B cell (primary cell): ENCODE measurements around the gene CATSPERD. TPM values are rescaled to one million over a fixed set of nuclear protein-coding genes. Genes with fewer than 3 reads are reported as not detected.
"Not testable (repeated sequence)": the region's sequence is repeated elsewhere in the genome, so short reads cannot be mapped to it uniquely, and the experiment has no call there.

Source experiments
- ATAC-seq: fragments of 200-7000 bp; cut with Tn5 transposase; one replicate; pipeline ENCODE4 v1.10.0; 2021; ENCODE audit warnings: low read depth, mild to moderate bottlenecking, moderate number of reproducible peaks, moderate library complexity
- CTCF ChIA-PET: fragments of 350-600 bp; sonication (Branson Sonifier 250); formaldehyde crosslinking; loops from one replicate; lab custom pipeline; 2021; ENCODE audit warnings: antibody characterized with exemption, inconsistent platforms; lab: Charles Lee
- POLR2A ChIA-PET: fragments of 350-600 bp; sonication (Branson Sonifier 250); formaldehyde crosslinking; loops from one replicate; lab custom pipeline; 2021; ENCODE audit warnings: antibody characterized with exemption; lab: Charles Lee
- DNase-seq: peaks from one replicate; pipeline ENCODE4 v3.0.0; 2013
- H2AFZ ChIP-seq: 2 replicates; pipeline ENCODE4 v1.6.1; 2012; ENCODE audit warnings: mild to moderate bottlenecking, low read depth, low read length; ENCODE audit not compliant: insufficient read depth, poor library complexity, severe bottlenecking
- H3K27ac ChIP-seq, 2 donors: 1 replicate in 1 of 2; 2 replicates in 1 of 2; pipeline ENCODE4 v1.5.1; 2012 to 2013; ENCODE audit warnings: low read length in 2 of 2, mild to moderate bottlenecking in 2 of 2, moderate library complexity in 1 of 2
- H3K27me3 ChIP-seq, 4 experiments: fragments of 200-600 bp in 1 of 4; sonication (generic) in 1 of 4; replicated peaks in 1 of 4; 1 replicate in 2 of 4; 2 replicates in 2 of 4; pipeline versions ENCODE4 v1.6.1 to v1.7.0; 2013 to 2016; ENCODE audit warnings: low read length in 3 of 4, mild to moderate bottlenecking in 2 of 4, mixed read lengths in 1 of 4, moderate library complexity in 1 of 4; ENCODE audit not compliant: insufficient read depth in 4 of 4, control insufficient read depth in 3 of 4; ENCODE audit errors: control extremely low read depth in 1 of 4
- H3K36me3 ChIP-seq, 2 experiments: replicated peaks in 1 of 2; 1 replicate in 1 of 2; 2 replicates in 1 of 2; pipeline versions ENCODE4 v1.6.1 to v1.7.1; 2013; ENCODE audit warnings: low read length in 1 of 2; ENCODE audit not compliant: insufficient read depth in 2 of 2, control insufficient read depth in 1 of 2; ENCODE audit errors: control extremely low read depth in 1 of 2, extremely low read depth in 1 of 2
- H3K4me1 ChIP-seq, 2 donors: fragments of 200-600 bp in 1 of 2; sonication (generic) in 1 of 2; 1 replicate in 1 of 2; 2 replicates in 1 of 2; pipeline versions ENCODE4 v1.5.1 to v1.6.1; 2013 to 2017; ENCODE audit warnings: low read length in 2 of 2; ENCODE audit not compliant: control insufficient read depth in 2 of 2, insufficient read depth in 2 of 2
- H3K4me2 ChIP-seq: replicated peaks from 2 replicates; pipeline ENCODE3; 2012; ENCODE audit warnings: mild to moderate bottlenecking, low read depth, low read length; ENCODE audit not compliant: poor library complexity, severe bottlenecking
- H3K4me3 ChIP-seq, 5 experiments: fragments of 200-600 bp in 1 of 5; sonication (generic) in 1 of 5; 1 replicate in 3 of 5; 2 replicates in 2 of 5; pipeline versions ENCODE4 v1.5.1 to v1.7.0; 2011 to 2016; ENCODE audit warnings: low read length in 4 of 5, mild to moderate bottlenecking in 4 of 5, low read depth in 2 of 5, control low read depth in 1 of 5, moderate library complexity in 1 of 5; ENCODE audit not compliant: insufficient read depth in 1 of 5; ENCODE audit errors: control extremely low read depth in 1 of 5, extremely low read depth in 1 of 5
- H3K79me2 ChIP-seq: fragments of 200-600 bp; sonication (generic); one replicate; pipeline ENCODE4 v1.6.0; 2016; ENCODE audit warnings: low read length; ENCODE audit not compliant: control insufficient read depth, insufficient read depth
- H3K9ac ChIP-seq: fragments of 200-600 bp; sonication (generic); 2 replicates; pipeline ENCODE4 v1.6.1; 2017; ENCODE audit warnings: mild to moderate bottlenecking, low read length, moderate library complexity
- H3K9me3 ChIP-seq, 3 donors: one replicate each; pipeline versions ENCODE4 v1.6.1 to v1.7.1; 2013; ENCODE audit warnings: low read length in 2 of 3; ENCODE audit not compliant: control insufficient read depth in 2 of 3, insufficient read depth in 1 of 3; ENCODE audit errors: control extremely low read depth in 1 of 3
- H4K20me1 ChIP-seq: 2 replicates; pipeline ENCODE4 v1.6.0; 2012; ENCODE audit warnings: mild to moderate bottlenecking, low read length; ENCODE audit not compliant: insufficient read depth, control insufficient read depth, poor library complexity, severe bottlenecking
- H3K27ac Mint-ChIP-seq: one replicate; pipeline ENCODE4 v1.8.0; 2021; ENCODE audit warnings: mixed read lengths
- H3K27me3 Mint-ChIP-seq: one replicate; pipeline ENCODE4 v1.8.0; 2021; ENCODE audit warnings: mixed read lengths
- H3K4me1 Mint-ChIP-seq: one replicate; pipeline ENCODE4 v1.8.0; 2021; ENCODE audit warnings: mixed read lengths
- H3K4me3 Mint-ChIP-seq: one replicate; pipeline ENCODE4 v1.8.0; 2021; ENCODE audit warnings: mixed read lengths
- H3K9me3 Mint-ChIP-seq: one replicate; pipeline ENCODE4 v1.8.0; 2022; ENCODE audit warnings: mixed read lengths; ENCODE audit not compliant: insufficient read depth
- EZH2 ChIP-seq: IDR thresholded peaks from 2 replicates; pipeline ENCODE4 v1.6.1; 2012; ENCODE audit warnings: borderline replicate concordance, low read depth, mild to moderate bottlenecking, moderate library complexity, low read length; ENCODE audit not compliant: insufficient read depth, poor library complexity, severe bottlenecking
- WGBS: methylation state at CpG from one replicate; pipeline ENCODE4 v1.1.5; 2013; ENCODE audit warnings: missing lambda C conversion rate; ENCODE audit not compliant: insufficient coverage; 5-methylcytosine and 5-hydroxymethylcytosine counted together
- intact Hi-C: fragments of 100-400 bp; cut with micrococcal nuclease; formaldehyde crosslinking; loops from one replicate; pipeline ENCODE4 v1.10.0; 2022
- polyA plus RNA-seq: library from polyadenylated mRNA; depleted of rRNA; stranded (reverse); fragments of >200 nt; gene quantifications from 2 replicates; pipeline ENCODE4 v1.2.3, GENCODE V29; 2012
- total RNA-seq, 2 donors: library from RNA; stranded (reverse); fragments of 120-200 nt in 1 of 2; gene quantifications; 1 replicate in 1 of 2; 2 replicates in 1 of 2; pipeline versions ENCODE4 v1.2.3 to v1.2.4, GENCODE V29; 2013 to 2022
- TF ChIP-seq, protein P1 (sequence below): fragments of 200-600 bp; IDR thresholded peaks from one replicate; pipeline ENCODE4 v1.8.0; 2022; ENCODE audit warnings: antibody characterized with exemption, mild to moderate bottlenecking

Gene CATSPERD
- total and polyA plus RNA-seq, 2 donors (not counting 1 experiment from before 2014, with no cell fraction given), result not detected

- H4K20me1 ChIP-seq, H3K27ac ChIP-seq, H3K27me3 Mint-ChIP-seq, H3K4me1 Mint-ChIP-seq, H3K4me3 ChIP-seq, intact Hi-C loops, H3K79me2 ChIP-seq, H3K36me3 ChIP-seq, H3K9me3 ChIP-seq, H3K27me3 ChIP-seq, H2AFZ ChIP-seq, ATAC-seq, H3K4me2 ChIP-seq, POLR2A ChIA-PET, H3K4me1 ChIP-seq, H3K9me3 Mint-ChIP-seq, H3K9ac ChIP-seq, DNase-seq, H3K27ac Mint-ChIP-seq, H3K4me3 Mint-ChIP-seq: not testable (repeated sequence)
- CTCF ChIA-PET, result interaction anchor here (0.7 kb wide), 1 partner anchor 342 kb away, joined by 5 read pairs; no protein-coding TSS in a partner anchor
- WGBS, result 79% methylated on average over 5 of the region's 6 CpGs
Measured at GRCh38 chr19:5748920-5749319, 28.5 kb downstream of the CATSPERD start.

DNA sequence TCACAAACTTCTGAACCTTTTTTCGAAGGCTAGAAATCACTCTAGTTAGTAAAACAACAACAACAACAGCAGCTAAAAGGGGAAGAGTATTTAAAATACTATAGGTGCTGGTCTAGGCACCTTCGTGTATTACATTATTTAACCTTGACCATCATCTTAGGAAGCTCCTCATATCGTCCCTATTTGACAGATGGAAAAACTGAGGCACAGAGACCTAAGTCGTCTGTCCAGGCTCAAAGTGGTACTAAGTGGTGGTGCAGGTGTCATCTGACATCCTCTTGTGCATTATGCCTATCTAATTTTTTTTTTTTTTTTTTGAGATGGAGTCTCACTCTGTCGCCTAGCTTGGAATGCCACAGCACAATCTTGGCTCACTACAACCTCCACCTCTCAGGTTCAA lies 29.1 kb downstream of the CATSPERD start:
- H3K27me3 Mint-ChIP-seq, result peaks cover 8% of the 10 kb centered on the region
- H3K9me3 Mint-ChIP-seq, result no peaks in the 10 kb centered on the region
- H3K27ac ChIP-seq, result no peak overlapping the region
- no peaks in the 10 kb centered on the region for H3K4me1 Mint-ChIP-seq
- no peak overlapping the region for H3K27ac Mint-ChIP-seq
- no peaks in the 10 kb centered on the region for H3K9me3 ChIP-seq
- no peaks in the 10 kb centered on the region for H3K4me1 ChIP-seq
- peaks cover 0 to 7% (median 1%) of the 10 kb centered on the region in 4 experiments for H3K27me3 ChIP-seq
- no peaks in the 10 kb centered on the region for H4K20me1 ChIP-seq
- H3K36me3 ChIP-seq, result no peaks in the 10 kb centered on the region
- no peak overlapping the region for H3K4me3 Mint-ChIP-seq
- ChIA-PET POLR2A (no interaction called here), CTCF (interaction anchor here (0.7 kb wide), 1 partner anchor 343 kb away, joined by 5 read pairs; no protein-coding TSS in a partner anchor)
- H3K9ac ChIP-seq, result no peak overlapping the region
- no peaks in the 10 kb centered on the region for H3K79me2 ChIP-seq
- intact Hi-C loops, result no loop called here
- no peak overlapping the region for H3K4me3 ChIP-seq
- no CpG with 5 or more reads among the region's 5 CpGs for WGBS
- H2AFZ ChIP-seq, result no peak overlapping the region
- ATAC-seq (no peak), DNase-seq (no peak)
- TF ChIP-seq, protein P1, sequence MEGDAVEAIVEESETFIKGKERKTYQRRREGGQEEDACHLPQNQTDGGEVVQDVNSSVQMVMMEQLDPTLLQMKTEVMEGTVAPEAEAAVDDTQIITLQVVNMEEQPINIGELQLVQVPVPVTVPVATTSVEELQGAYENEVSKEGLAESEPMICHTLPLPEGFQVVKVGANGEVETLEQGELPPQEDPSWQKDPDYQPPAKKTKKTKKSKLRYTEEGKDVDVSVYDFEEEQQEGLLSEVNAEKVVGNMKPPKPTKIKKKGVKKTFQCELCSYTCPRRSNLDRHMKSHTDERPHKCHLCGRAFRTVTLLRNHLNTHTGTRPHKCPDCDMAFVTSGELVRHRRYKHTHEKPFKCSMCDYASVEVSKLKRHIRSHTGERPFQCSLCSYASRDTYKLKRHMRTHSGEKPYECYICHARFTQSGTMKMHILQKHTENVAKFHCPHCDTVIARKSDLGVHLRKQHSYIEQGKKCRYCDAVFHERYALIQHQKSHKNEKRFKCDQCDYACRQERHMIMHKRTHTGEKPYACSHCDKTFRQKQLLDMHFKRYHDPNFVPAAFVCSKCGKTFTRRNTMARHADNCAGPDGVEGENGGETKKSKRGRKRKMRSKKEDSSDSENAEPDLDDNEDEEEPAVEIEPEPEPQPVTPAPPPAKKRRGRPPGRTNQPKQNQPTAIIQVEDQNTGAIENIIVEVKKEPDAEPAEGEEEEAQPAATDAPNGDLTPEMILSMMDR, result no peak
- TF ChIP-seq EZH2, result no peak
- H3K4me2 ChIP-seq, result no peak overlapping the region
